B cell (primary cell): Measurements from ENCODE around the gene SCN7A.

Experiments used
- EZH2 ChIP-seq: IDR thresholded peaks from 2 replicates; pipeline ENCODE4 v1.6.1; 2012; ENCODE audit warnings: borderline replicate concordance, low read depth, mild to moderate bottlenecking, moderate library complexity, low read length; ENCODE audit not compliant: insufficient read depth, poor library complexity, severe bottlenecking
- TF ChIP-seq, protein P1 (sequence below): fragments of 200-600 bp; IDR thresholded peaks from one replicate; pipeline ENCODE4 v1.8.0; 2022; ENCODE audit warnings: antibody characterized with exemption, mild to moderate bottlenecking

DNA sequence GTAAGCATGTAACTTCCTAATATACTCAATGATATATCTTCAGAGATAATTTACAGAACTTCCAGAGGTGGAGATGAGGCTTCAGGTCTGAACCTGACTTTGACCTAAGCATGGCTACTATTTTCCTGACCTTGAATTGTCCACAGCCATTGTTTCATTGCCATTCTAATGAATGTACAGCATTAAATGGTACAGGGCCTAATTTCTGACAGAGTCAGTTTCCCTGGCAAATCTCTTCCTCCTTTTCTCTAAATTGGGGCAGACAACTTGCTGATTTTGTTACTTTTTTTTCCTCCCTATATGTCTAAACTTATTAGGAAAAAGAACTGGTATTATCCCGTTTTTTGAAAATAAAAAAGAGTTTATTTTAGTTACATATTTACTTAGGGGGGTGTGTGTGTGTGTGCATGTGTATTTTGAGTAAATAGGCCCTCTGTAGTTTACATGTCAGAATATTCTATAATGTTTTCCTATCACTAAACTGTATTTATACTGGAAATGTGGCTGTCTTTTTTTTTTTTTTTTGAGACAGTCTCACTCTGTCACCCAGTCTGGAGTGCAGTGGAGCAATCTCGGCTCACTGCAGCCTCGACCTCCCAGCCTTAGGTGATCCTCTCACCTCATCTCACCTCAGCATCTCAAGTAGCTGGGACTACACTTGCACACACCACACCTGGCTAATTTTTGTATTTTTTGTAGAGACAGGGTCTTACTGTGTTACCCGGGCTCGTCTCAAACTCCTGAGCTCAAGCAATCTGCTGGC lies 75.0 kb downstream of the SCN7A start:
- TF ChIP-seq, protein P1, sequence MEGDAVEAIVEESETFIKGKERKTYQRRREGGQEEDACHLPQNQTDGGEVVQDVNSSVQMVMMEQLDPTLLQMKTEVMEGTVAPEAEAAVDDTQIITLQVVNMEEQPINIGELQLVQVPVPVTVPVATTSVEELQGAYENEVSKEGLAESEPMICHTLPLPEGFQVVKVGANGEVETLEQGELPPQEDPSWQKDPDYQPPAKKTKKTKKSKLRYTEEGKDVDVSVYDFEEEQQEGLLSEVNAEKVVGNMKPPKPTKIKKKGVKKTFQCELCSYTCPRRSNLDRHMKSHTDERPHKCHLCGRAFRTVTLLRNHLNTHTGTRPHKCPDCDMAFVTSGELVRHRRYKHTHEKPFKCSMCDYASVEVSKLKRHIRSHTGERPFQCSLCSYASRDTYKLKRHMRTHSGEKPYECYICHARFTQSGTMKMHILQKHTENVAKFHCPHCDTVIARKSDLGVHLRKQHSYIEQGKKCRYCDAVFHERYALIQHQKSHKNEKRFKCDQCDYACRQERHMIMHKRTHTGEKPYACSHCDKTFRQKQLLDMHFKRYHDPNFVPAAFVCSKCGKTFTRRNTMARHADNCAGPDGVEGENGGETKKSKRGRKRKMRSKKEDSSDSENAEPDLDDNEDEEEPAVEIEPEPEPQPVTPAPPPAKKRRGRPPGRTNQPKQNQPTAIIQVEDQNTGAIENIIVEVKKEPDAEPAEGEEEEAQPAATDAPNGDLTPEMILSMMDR, result no peak
- no peak for TF ChIP-seq EZH2
